ENCODE data around the gene ARHGEF1.
"Not testable (repeated sequence)": the region's sequence is repeated elsewhere in the genome, so short reads cannot be mapped to it uniquely, and the experiment has no call there.

The ARHGEF1 gene

DNA sequence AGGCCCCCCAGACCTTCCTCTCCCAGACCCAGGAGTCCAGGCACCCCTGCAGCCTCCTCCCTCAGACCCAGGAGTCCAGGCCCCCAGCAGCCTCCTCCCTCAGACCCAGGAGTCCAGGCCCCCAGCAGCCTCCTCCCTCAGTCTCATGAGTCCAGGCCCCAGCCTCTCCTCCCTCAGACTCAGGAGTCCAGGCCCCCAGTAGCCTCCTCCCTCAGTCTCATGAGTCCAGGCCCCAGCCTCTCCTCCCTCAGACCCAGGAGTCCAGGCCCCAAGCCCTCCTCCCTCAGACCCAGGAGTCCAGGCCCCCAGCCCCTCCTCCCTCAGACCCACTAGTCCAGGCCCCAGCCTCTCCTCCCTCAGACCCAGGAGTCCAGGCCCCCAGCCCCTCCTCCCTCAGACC is 56.2 kb downstream of the ARHGEF1 start:
- not testable (repeated sequence) for H3K4me3 ChIP-seq (ENCODE audit: low read depth, low read length); H3K9ac ChIP-seq (ENCODE audit: low read depth, low read length); H3K36me3 ChIP-seq (ENCODE audit: control insufficient read depth, insufficient read depth, low read length); H3K9me3 ChIP-seq (ENCODE audit: control insufficient read depth, insufficient read depth, low read length); H3K4me1 ChIP-seq (ENCODE audit: control insufficient read depth, insufficient read depth, low read length); H3K27ac ChIP-seq (ENCODE audit: low read depth, low read length)
- peaks cover 70% of the 10 kb centered on the region for H3K27me3 ChIP-seq (ENCODE audit: control insufficient read depth, insufficient read depth, low read length)

DNA sequence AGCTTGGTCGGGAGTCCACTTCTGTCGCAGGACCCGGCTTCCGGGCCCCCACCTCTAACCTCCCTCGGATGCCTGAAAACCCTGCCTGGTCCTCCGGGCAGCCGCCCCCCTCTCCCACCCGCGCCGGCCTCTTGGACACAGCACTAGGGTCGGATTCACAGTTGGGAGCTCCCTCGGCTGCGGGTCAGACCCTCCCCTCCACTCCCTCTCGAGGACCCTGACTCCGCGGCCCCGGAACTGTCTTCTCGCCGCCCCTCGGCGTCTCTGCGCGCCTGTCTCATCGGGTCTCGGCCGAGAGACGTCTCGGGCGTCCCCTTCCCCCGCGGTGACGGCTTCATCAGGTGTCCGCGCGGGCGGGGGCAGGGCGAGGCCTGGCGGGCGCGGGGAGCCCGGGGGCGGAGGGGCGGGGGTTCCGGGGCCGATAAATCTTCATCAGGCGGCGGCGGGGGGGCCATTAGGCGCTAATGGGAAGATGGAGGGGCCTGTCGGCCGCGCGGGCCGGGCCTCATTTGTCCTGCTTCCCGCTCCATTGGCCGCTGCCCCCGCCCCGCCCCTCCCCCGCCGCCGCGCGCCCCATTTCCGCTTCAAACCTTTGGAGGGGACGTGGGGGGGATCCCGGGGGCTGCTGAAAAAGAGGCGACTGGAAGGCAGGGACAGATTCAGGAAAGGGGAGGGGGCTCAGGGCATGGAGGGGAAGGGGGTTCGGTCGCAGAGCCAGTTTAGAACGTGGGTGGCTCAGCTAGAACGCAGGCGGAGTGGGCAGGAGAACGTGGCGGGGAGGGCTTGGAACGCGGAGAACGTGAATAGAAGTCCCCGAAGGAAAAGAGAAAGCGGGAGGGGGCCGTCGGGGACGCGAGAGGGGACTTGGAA is 57.1 kb downstream of the ARHGEF1 start:
- H3K27ac ChIP-seq (ENCODE audit: low read depth, low read length): no peak overlapping the region
- no peak overlapping the region for H3K9ac ChIP-seq (ENCODE audit: low read depth, low read length)

DNA sequence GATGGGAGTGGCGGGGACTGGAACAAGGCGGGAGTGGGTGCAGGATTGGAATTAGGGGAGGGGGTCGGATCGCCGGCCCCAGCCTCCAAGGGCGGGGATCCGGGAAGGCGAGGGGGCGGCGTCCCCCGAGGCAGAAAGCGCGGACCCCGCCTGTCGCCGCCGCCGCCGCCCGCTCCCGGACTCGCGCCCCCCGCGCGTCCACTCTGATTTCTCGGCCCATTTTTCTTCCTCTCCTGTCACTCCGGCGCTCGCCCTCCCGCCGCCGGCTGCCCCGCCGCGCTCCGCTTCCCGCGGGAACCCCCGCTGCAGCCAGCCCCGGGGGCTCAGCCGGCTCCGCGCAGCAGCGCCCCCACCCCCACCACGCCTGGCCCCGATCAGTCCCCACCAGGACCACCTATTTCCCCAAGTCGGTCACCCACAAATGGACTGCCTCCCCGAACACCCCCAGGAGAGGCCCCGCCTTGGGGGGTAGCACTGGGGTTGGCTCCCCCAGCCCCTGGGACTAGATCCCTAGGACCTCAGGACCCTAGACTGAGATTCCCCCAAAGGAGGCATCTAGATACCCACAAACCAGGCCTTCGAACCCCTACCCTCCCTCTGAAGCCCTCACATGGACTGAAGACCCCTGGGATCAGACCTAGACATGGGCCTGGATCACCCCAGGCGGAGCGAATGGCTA is 57.9 kb downstream of the ARHGEF1 start:
- H3K9me3 ChIP-seq (ENCODE audit: control insufficient read depth, insufficient read depth, low read length): no peaks in the 10 kb centered on the region
- no peak overlapping the region for H3K27ac ChIP-seq (ENCODE audit: low read depth, low read length)
- peak overlapping the region; percentile 52 for H3K4me3 ChIP-seq (ENCODE audit: low read depth, low read length)
- peaks cover 53% of the 10 kb centered on the region for H3K27me3 ChIP-seq (ENCODE audit: control insufficient read depth, insufficient read depth, low read length)
- H3K9ac ChIP-seq (ENCODE audit: low read depth, low read length): no peak overlapping the region
- no peaks in the 10 kb centered on the region for H3K4me1 ChIP-seq (ENCODE audit: control insufficient read depth, insufficient read depth, low read length)
- no peaks in the 10 kb centered on the region for H3K36me3 ChIP-seq (ENCODE audit: control insufficient read depth, insufficient read depth, low read length)

More for the DNA sequence above, 57.1 kb downstream of the ARHGEF1 start:
- Histone ChIP-seq H3K27me3 (ENCODE audit: control insufficient read depth, insufficient read depth, low read length) (peaks cover 61% of the 10 kb centered on the region), H3K4me1 (ENCODE audit: control insufficient read depth, insufficient read depth, low read length) (no peaks in the 10 kb centered on the region), H3K9me3 (ENCODE audit: control insufficient read depth, insufficient read depth, low read length) (no peaks in the 10 kb centered on the region), H3K36me3 (ENCODE audit: control insufficient read depth, insufficient read depth, low read length) (no peaks in the 10 kb centered on the region), H3K4me3 (ENCODE audit: low read depth, low read length) (peak overlapping the region; percentile 52)

DNA sequence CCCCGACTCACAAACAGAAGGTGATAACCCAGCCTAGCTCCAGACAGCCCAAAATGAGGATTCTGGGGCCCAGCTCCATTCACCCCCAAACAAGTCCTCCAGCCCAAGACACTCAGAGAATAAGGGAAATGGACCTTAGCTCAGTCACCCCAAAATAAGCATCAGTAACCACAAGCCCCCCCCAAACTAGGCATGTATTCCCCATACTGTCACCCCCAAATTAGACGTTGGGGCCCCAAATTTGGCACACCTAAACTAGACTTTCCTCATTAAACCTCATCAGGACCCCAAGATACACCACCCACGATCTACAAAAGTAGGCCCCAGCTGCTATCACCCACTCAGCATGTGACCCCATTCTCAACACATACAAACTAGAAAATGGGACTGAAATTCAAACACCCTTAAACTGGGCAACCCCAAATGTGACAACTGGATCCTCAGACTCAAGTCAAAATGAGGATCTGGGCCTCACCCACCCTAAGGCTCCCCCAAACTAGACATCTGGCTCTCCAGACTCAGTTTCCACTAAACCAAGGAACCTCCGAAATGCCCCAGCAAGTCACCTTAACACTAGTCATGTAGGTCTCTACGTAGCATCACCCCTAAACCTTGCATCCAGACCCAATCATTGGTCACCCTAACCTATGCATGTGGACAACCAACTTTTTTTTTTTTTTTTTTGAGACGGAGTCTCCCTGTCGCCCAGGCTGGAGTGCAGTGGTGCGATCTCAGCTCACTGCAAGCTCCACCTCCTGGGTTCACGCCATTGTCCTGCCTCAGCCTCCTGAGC is 58.6 kb downstream of the ARHGEF1 start:
- H3K9ac ChIP-seq (ENCODE audit: low read depth, low read length): no peak overlapping the region
- H3K4me3 ChIP-seq (ENCODE audit: low read depth, low read length): no peak overlapping the region
- H3K36me3 ChIP-seq (ENCODE audit: control insufficient read depth, insufficient read depth, low read length): no peaks in the 10 kb centered on the region
- no peaks in the 10 kb centered on the region for H3K9me3 ChIP-seq (ENCODE audit: control insufficient read depth, insufficient read depth, low read length)
- H3K27me3 ChIP-seq (ENCODE audit: control insufficient read depth, insufficient read depth, low read length): peaks cover 46% of the 10 kb centered on the region
- H3K4me1 ChIP-seq (ENCODE audit: control insufficient read depth, insufficient read depth, low read length): no peaks in the 10 kb centered on the region
- H3K27ac ChIP-seq (ENCODE audit: low read depth, low read length): no peak overlapping the region

DNA sequence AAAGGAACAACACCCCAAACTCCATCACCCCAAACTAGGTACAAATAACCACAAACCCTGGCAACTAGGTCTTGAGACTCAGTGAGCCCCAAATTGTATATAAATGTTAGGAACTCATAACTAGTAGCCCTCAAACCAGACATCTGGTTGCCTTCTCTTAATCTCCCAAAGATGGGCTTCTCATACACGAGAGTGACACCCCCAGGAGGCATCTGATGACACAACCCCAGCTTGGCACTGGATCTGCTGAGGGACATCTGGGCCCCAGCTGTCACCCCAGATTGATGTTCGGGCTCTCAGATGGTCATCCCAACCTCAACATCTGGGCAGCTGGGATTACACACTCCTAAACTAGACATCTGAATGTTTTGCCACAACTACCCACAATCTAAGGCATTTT is 61.4 kb downstream of the ARHGEF1 start:
- peaks cover 35% of the 10 kb centered on the region for H3K27me3 ChIP-seq (ENCODE audit: control insufficient read depth, insufficient read depth, low read length)
- H3K4me1 ChIP-seq (ENCODE audit: control insufficient read depth, insufficient read depth, low read length): no peaks in the 10 kb centered on the region
- H3K27ac ChIP-seq (ENCODE audit: low read depth, low read length): no peak overlapping the region
- no peaks in the 10 kb centered on the region for H3K36me3 ChIP-seq (ENCODE audit: control insufficient read depth, insufficient read depth, low read length)
- H3K9ac ChIP-seq (ENCODE audit: low read depth, low read length): no peak overlapping the region
- no peak overlapping the region for H3K4me3 ChIP-seq (ENCODE audit: low read depth, low read length)
- no peaks in the 10 kb centered on the region for H3K9me3 ChIP-seq (ENCODE audit: control insufficient read depth, insufficient read depth, low read length)

DNA sequence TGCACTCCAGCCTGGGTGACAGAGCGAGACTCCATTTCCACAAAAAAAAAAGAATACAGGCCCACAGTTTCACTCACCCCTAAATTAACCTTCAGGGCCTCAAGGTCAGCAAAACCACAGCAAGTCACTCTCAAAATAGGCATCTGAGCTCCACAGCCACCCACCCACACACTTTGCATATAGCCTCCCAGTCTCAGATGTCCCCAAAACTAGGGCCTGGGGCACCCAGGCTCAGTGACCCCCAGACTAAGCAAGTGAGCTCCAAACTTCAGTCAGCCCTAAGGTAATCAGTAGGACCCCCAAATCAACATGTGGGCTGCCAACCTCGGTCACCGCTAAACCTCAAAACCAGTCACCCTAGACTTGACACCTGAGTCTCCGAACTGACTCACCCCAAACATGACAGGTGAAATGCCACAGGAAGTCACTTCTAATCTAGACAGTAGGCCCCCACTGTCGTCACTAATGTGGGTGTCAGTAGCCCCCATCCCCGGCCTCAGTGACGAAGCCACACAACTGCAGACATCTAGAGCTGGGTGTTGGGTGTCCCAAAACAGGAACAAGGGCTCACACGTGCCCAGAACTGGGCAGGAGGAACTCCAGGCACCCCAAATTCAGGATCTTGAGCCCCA is 62.3 kb downstream of the ARHGEF1 start:
- Histone ChIP-seq H3K9me3 (ENCODE audit: control insufficient read depth, insufficient read depth, low read length) (no peaks in the 10 kb centered on the region), H3K27me3 (ENCODE audit: control insufficient read depth, insufficient read depth, low read length) (peaks cover 30% of the 10 kb centered on the region), H3K4me1 (ENCODE audit: control insufficient read depth, insufficient read depth, low read length) (no peaks in the 10 kb centered on the region), H3K36me3 (ENCODE audit: control insufficient read depth, insufficient read depth, low read length) (no peaks in the 10 kb centered on the region), H3K27ac (ENCODE audit: low read depth, low read length) (no peak overlapping the region), H3K4me3 (ENCODE audit: low read depth, low read length) (no peak overlapping the region), H3K9ac (ENCODE audit: low read depth, low read length) (no peak overlapping the region)

DNA sequence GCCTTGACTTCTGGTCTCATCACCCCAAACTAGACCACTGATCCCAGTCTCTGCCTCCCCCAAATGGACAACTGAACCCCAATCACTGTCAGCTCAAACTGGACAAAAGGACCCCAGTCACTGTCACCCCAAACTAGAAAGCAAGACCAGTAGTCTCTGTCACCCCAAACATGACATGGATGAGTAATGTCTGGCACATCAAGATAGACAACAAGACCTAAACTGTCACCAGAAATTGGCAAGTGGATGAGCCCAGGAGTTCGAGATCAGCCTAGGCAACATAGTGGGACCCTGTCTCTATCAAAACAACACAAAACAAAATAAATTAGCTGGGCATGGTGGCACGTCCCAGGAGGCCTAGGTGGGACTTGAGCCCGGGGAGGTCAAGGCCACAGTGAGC is 64.1 kb downstream of the ARHGEF1 start:
- H3K4me1 ChIP-seq (ENCODE audit: control insufficient read depth, insufficient read depth, low read length): no peaks in the 10 kb centered on the region

DNA sequence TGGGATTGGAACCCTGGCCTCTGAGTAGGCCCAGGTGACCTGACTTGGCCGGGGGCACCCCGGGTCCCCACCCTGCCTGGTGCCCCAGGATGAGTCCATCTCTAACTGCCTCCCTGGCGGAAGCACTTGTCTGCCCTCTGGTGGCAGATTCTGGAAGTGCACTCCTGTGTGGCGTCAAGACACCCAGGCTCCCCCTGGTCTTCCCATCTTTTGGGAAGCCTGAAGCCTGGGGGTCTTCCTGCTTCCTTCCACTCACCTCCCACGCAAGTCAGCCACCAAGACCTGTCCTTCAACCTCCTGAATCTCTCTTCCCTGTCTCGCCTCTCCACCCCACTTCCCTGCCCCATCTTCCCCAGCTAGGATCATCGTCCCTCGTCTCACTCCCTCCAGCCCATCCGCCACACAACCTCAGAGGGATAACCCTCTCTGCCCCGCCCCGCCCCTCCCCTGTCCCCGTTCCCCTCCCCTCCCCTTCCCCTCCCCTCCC is 68.7 kb downstream of the ARHGEF1 start:
- Histone ChIP-seq H3K27ac (ENCODE audit: low read depth, low read length) (no peak overlapping the region), H3K4me3 (ENCODE audit: low read depth, low read length) (peak overlapping the region; percentile 54), H3K36me3 (ENCODE audit: control insufficient read depth, insufficient read depth, low read length) (peaks cover 7% of the 10 kb centered on the region), H3K27me3 (ENCODE audit: control insufficient read depth, insufficient read depth, low read length) (peaks cover 6% of the 10 kb centered on the region; the same call in 1 of the 2 replicates), H3K9ac (ENCODE audit: low read depth, low read length) (no peak overlapping the region), H3K9me3 (ENCODE audit: control insufficient read depth, insufficient read depth, low read length) (no peaks in the 10 kb centered on the region), H3K4me1 (ENCODE audit: control insufficient read depth, insufficient read depth, low read length) (no peaks in the 10 kb centered on the region)

More for the DNA sequence above, 64.1 kb downstream of the ARHGEF1 start:
- Histone ChIP-seq H3K27me3 (ENCODE audit: control insufficient read depth, insufficient read depth, low read length) (peaks cover 13% of the 10 kb centered on the region), H3K36me3 (ENCODE audit: control insufficient read depth, insufficient read depth, low read length) (no peaks in the 10 kb centered on the region), H3K27ac (ENCODE audit: low read depth, low read length) (no peak overlapping the region), H3K4me3 (ENCODE audit: low read depth, low read length) (no peak overlapping the region), H3K9me3 (ENCODE audit: control insufficient read depth, insufficient read depth, low read length) (no peaks in the 10 kb centered on the region), H3K9ac (ENCODE audit: low read depth, low read length) (no peak overlapping the region)

DNA sequence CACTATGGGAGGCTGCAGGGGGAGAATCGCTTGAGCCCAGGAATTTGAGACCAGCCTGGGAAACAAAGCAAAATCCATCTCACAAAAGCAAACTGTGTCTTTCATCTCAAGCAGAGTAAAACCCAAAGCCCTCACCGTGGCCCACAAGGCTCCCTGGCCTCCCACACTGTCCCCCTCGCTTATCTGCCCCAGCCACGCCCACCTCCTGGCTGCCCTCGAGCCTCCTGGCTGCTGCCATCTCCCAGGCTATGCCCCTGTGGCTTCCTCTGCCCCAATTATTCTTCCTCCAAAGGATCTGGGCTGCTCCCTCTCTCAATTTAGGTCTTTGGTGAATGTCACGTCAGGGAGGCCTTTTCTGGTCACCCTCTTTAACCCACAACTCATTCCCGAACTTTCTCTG is 72.5 kb downstream of the ARHGEF1 start:
- H3K27ac ChIP-seq (ENCODE audit: low read depth, low read length): no peak overlapping the region
- peaks cover 5% of the 10 kb centered on the region for H3K4me1 ChIP-seq (ENCODE audit: control insufficient read depth, insufficient read depth, low read length)
- peaks cover 15% of the 10 kb centered on the region for H3K36me3 ChIP-seq (ENCODE audit: control insufficient read depth, insufficient read depth, low read length)
- no peak overlapping the region for H3K4me3 ChIP-seq (ENCODE audit: low read depth, low read length)
- H3K9ac ChIP-seq (ENCODE audit: low read depth, low read length): no peak overlapping the region
- no peaks in the 10 kb centered on the region for H3K27me3 ChIP-seq (ENCODE audit: control insufficient read depth, insufficient read depth, low read length)
- no peaks in the 10 kb centered on the region for H3K9me3 ChIP-seq (ENCODE audit: control insufficient read depth, insufficient read depth, low read length)

DNA sequence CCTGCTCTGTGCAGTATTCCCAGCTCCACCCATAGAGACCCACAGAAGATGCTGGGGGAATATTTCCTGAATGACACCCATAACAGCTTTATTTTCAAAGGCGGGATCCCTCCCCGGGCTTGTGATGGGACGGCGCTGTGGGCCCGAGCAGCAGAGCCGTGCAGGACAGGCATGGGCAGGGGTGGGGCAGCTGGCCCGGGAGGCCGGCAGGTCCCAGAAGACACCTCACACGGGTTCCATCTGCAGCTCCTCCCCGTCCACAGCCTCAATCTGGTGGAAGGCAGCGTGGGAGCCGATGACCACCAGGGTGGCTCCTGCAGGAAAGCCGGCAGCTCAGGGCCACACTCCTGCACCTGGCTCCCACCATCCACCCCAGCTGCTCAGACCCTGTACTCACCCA is 73.6 kb downstream of the ARHGEF1 start:
- no peak overlapping the region for H3K9ac ChIP-seq (ENCODE audit: low read depth, low read length)

More for the DNA sequence above, 73.6 kb downstream of the ARHGEF1 start:
- no peaks in the 10 kb centered on the region for H3K27me3 ChIP-seq (ENCODE audit: control insufficient read depth, insufficient read depth, low read length)
- no peak overlapping the region for H3K4me3 ChIP-seq (ENCODE audit: low read depth, low read length)
- peaks cover 5% of the 10 kb centered on the region for H3K4me1 ChIP-seq (ENCODE audit: control insufficient read depth, insufficient read depth, low read length)
- no peak overlapping the region for H3K27ac ChIP-seq (ENCODE audit: low read depth, low read length)
- no peaks in the 10 kb centered on the region for H3K9me3 ChIP-seq (ENCODE audit: control insufficient read depth, insufficient read depth, low read length)
- peaks cover 15% of the 10 kb centered on the region for H3K36me3 ChIP-seq (ENCODE audit: control insufficient read depth, insufficient read depth, low read length)

Measured in HUES48 (cell line).